Naive thymus-derived CD4-positive, alpha-beta T cell (primary cell): ENCODE measurements around the gene ABCF1. TPM values are rescaled to one million over a fixed set of nuclear protein-coding genes. Genes with fewer than 3 reads are reported as not detected.

Experiments used
- ATAC-seq: fragments of 150-1000 bp; cut with Tn5 transposase; 2 replicates; pipeline ENCODE4 v1.10.0; 2021; ENCODE audit warnings: mild to moderate bottlenecking, moderate library complexity
- CTCF ChIA-PET: fragments of 350-600 bp; sonication (Branson Sonifier 250); formaldehyde crosslinking; loops from one replicate; lab custom pipeline; 2021; ENCODE audit warnings: antibody characterized with exemption; lab: Charles Lee
- POLR2A ChIA-PET: fragments of 350-600 bp; sonication (Branson Sonifier 250); formaldehyde crosslinking; loops from one replicate; lab custom pipeline; 2021; ENCODE audit warnings: antibody characterized with exemption, inconsistent platforms; lab: Charles Lee
- DNase-seq, 9 donors: peaks; one replicate each; pipeline versions ENCODE4 v3.0.0 to v3.0.0-alpha.2; 2020 to 2022; ENCODE audit warnings: mixed read lengths in 1 of 9
- H3K27ac ChIP-seq: one replicate; pipeline ENCODE4 v1.7.0; 2013; ENCODE audit warnings: mild to moderate bottlenecking, low read depth, low read length, moderate library complexity
- H3K27me3 ChIP-seq, 2 donors: one replicate each; pipeline ENCODE4 v1.7.0; 2013; ENCODE audit warnings: low read length in 2 of 2, mild to moderate bottlenecking in 2 of 2, moderate library complexity in 2 of 2; ENCODE audit not compliant: control insufficient read depth in 2 of 2, insufficient read depth in 2 of 2
- H3K36me3 ChIP-seq, 3 experiments: 1 replicate in 2 of 3; 2 replicates in 1 of 3; pipeline ENCODE4 v1.7.0; 2013; ENCODE audit warnings: low read length in 3 of 3, mild to moderate bottlenecking in 3 of 3, moderate library complexity in 1 of 3; ENCODE audit not compliant: insufficient read depth in 3 of 3, control insufficient read depth in 2 of 3
- H3K4me1 ChIP-seq, 2 donors: one replicate each; pipeline ENCODE4 v1.7.0; 2013; ENCODE audit warnings: low read length in 2 of 2, mild to moderate bottlenecking in 2 of 2, moderate library complexity in 1 of 2; ENCODE audit not compliant: control insufficient read depth in 2 of 2, insufficient read depth in 2 of 2
- H3K4me3 ChIP-seq: 2 replicates; pipeline ENCODE4 v1.7.0; 2013; ENCODE audit warnings: mild to moderate bottlenecking, low read length
- H3K9me3 ChIP-seq, 3 experiments: 1 replicate in 2 of 3; 2 replicates in 1 of 3; pipeline ENCODE4 v1.7.0; 2013; ENCODE audit warnings: low read length in 3 of 3; ENCODE audit not compliant: control insufficient read depth in 2 of 3
- H3K27ac Mint-ChIP-seq, 9 donors: one replicate each; pipeline ENCODE4 v1.8.0; 2020 to 2022; ENCODE audit warnings: mixed read lengths in 9 of 9, mild to moderate bottlenecking in 8 of 9, moderate library complexity in 5 of 9, inconsistent platforms in 2 of 9
- H3K27me3 Mint-ChIP-seq, 5 donors: one replicate each; pipeline ENCODE4 v1.8.0; 2021 to 2022; ENCODE audit warnings: mixed read lengths in 5 of 5, mild to moderate bottlenecking in 1 of 5
- H3K36me3 Mint-ChIP-seq, 5 donors: one replicate each; pipeline ENCODE4 v1.8.0; 2020 to 2022; ENCODE audit warnings: mixed read lengths in 5 of 5, mild to moderate bottlenecking in 3 of 5, inconsistent platforms in 1 of 5
- H3K4me1 Mint-ChIP-seq, 7 donors: one replicate each; pipeline ENCODE4 v1.8.0; 2020 to 2022; ENCODE audit warnings: mixed read lengths in 7 of 7, mild to moderate bottlenecking in 3 of 7, inconsistent platforms in 1 of 7
- H3K4me3 Mint-ChIP-seq, 10 donors: one replicate each; pipeline ENCODE4 v1.8.0; 2020 to 2022; ENCODE audit warnings: mild to moderate bottlenecking in 10 of 10, mixed read lengths in 10 of 10, moderate library complexity in 6 of 10, inconsistent platforms in 2 of 10
- H3K9me3 Mint-ChIP-seq, 11 donors: one replicate each; pipeline ENCODE4 v1.8.0; 2020 to 2022; ENCODE audit warnings: mixed read lengths in 11 of 11, mild to moderate bottlenecking in 4 of 11, inconsistent platforms in 1 of 11, moderate library complexity in 1 of 11
- intact Hi-C, 2 donors: fragments of 100-400 bp; cut with micrococcal nuclease; formaldehyde crosslinking; loops; one replicate each; pipeline ENCODE4 v1.15.1; 2023
- polyA plus RNA-seq, 2 donors: library from polyadenylated mRNA; unstranded; fragments of 300-500 nt; fragmentation: Illumina TruSeq; gene quantifications; one replicate each; pipeline ENCODE4 v1.2.3, GENCODE V29; 2021
- total RNA-seq, 6 experiments: library from RNA in 5 of 6; stranded (reverse) in 5 of 6; gene quantifications; 1 replicate in 5 of 6; 2 replicates in 1 of 6; pipeline ENCODE4 v1.2.3 and lab custom pipeline; 2021 to 2026

Gene ABCF1
- total and polyA plus RNA-seq, 7 experiments from 2014 or later, result 25.2 to 116 (median 73.8) TPM

GRCh38 chr6:30554962-30555815 lies 16.1 kb upstream of the ABCF1 start:
- H3K9me3 Mint-ChIP-seq, result peaks cover 0 to 5% (median 0%) of the 10 kb centered on the region in 11 donors

GRCh38 chr6:30555816-30556065 lies 15.5 kb upstream of the ABCF1 start:
- Histone ChIP-seq H3K4me1 (peaks cover 8 to 19% of the 10 kb centered on the region in 2 donors), H3K9me3 (no peaks in the 10 kb centered on the region), H3K4me3 (peak overlapping the region; percentile 97), H3K27ac (peak overlapping the region; percentile 97), H3K27me3 (no peaks in the 10 kb centered on the region), H3K36me3 (peaks cover 0 to 52% (median 0%) of the 10 kb centered on the region in 3 experiments)
- Mint-ChIP-seq H3K4me3 (peak overlapping the region; percentile 92 to 100 (median 98)), H3K4me1 (peaks cover 25 to 58% (median 45%) of the 10 kb centered on the region in 7 donors), H3K27me3 (no peaks in the 10 kb centered on the region), H3K27ac (peak overlapping the region; percentile 98 to 100 (median 99)), H3K9me3 (peaks cover 0 to 5% (median 0%) of the 10 kb centered on the region in 11 donors), H3K36me3 (peaks cover 4 to 30% (median 14%) of the 10 kb centered on the region in 5 donors)
- peak in 1 of 9 donors; percentile 28 for DNase-seq
- POLR2A ChIA-PET, result interaction anchor here (0.6 to 7.0 kb wide), 11 partner anchors 12 to 123 kb away, joined by 3 to 108 read pairs (median 5); partner anchors contain the start of genes ABCF1, MRPS18B and PPP1R10
- intact Hi-C loops, result loop anchor here (1.0 to 5.0 kb wide), 18 partner anchors 11 to 1067 kb away; partner anchors contain the start of genes ABCF1 (in 2 of the 2), HLA-E (in 2 of the 2), MRPS18B (in 2 of the 2) and PPP1R10 (in 2 of the 2)
- CTCF ChIA-PET, result interaction anchor here (0.6 to 5.1 kb wide), 3 partner anchors 13 to 82 kb away, joined by 3 to 41 read pairs (median 4); no protein-coding TSS in a partner anchor
- no peak for ATAC-seq

More at GRCh38 chr6:30554962-30555815, 16.1 kb upstream of the ABCF1 start:
- peak overlapping the region; percentile 97 for H3K4me3 ChIP-seq
- peak overlapping the region; percentile 98 to 100 (median 99) for H3K27ac Mint-ChIP-seq
- no peaks in the 10 kb centered on the region for H3K27me3 Mint-ChIP-seq
- peaks cover 0 to 58% (median 0%) of the 10 kb centered on the region in 3 experiments for H3K36me3 ChIP-seq
- H3K9me3 ChIP-seq, result no peaks in the 10 kb centered on the region
- CTCF ChIA-PET, result interaction anchor here (0.6 to 5.1 kb wide), 6 partner anchors 12 to 82 kb away, joined by 3 to 41 read pairs (median 4); no protein-coding TSS in a partner anchor
- H3K4me3 Mint-ChIP-seq, result peak overlapping the region; percentile 92 to 100 (median 98)
- peaks cover 5 to 35% (median 20%) of the 10 kb centered on the region in 5 donors for H3K36me3 Mint-ChIP-seq
- ATAC-seq (no peak), DNase-seq (peak in 2 of 9 donors; percentile 13 to 16)
- POLR2A ChIA-PET, result interaction anchor here (0.6 to 7.0 kb wide), 14 partner anchors 11 to 124 kb away, joined by 3 to 108 read pairs (median 5); partner anchors contain the start of genes ABCF1, MRPS18B and PPP1R10
- H3K27me3 ChIP-seq, result no peaks in the 10 kb centered on the region
- peaks cover 23 to 56% (median 45%) of the 10 kb centered on the region in 7 donors for H3K4me1 Mint-ChIP-seq
- H3K27ac ChIP-seq, result peak overlapping the region; percentile 97
- intact Hi-C loops, result loop anchor here (5.0 kb wide), 3 partner anchors 343 to 1067 kb away; partner anchors contain the start of genes GTF2H4 (in 1 of the 2), PRRC2A (in 1 of the 2) and TRIM26 (in 1 of the 2)
- peaks cover 8 to 19% of the 10 kb centered on the region in 2 donors for H3K4me1 ChIP-seq

GRCh38 chr6:30556066-30556905 lies 15.0 kb upstream of the ABCF1 start, which contains the start of gene GNL1:
Gene GNL1 (minus strand): TSS chr6:30556489. CDS start chr6:30556203, 286 bp downstream.
- intact Hi-C loops, result loop anchor here (1.0 to 5.0 kb wide), 18 partner anchors 12 to 1066 kb away; partner anchors contain the start of genes ABCF1 (in 2 of the 2), HLA-E (in 2 of the 2), MRPS18B (in 2 of the 2) and PPP1R10 (in 2 of the 2)
- Mint-ChIP-seq H3K9me3 (peaks cover 0 to 5% (median 0%) of the 10 kb centered on the region in 11 donors), H3K27ac (peak within 1 kb of the TSS; percentile 98 to 100 (median 99)), H3K36me3 (peaks cover 4 to 25% (median 11%) of the 10 kb centered on the region in 5 donors), H3K4me3 (peak within 1 kb of the TSS; percentile 92 to 100 (median 98)), H3K27me3 (no peaks in the 10 kb centered on the region), H3K4me1 (peaks cover 25 to 58% (median 45%) of the 10 kb centered on the region in 7 donors)
- peak; percentile 95 to 99 (median 99) for DNase-seq
- no peaks in the 10 kb centered on the region for H3K27me3 ChIP-seq
- H3K27ac ChIP-seq, result peak within 1 kb of the TSS; percentile 97
- no peaks in the 10 kb centered on the region for H3K9me3 ChIP-seq
- peak within 1 kb of the TSS; percentile 97 for H3K4me3 ChIP-seq
- peak; percentile 94 for ATAC-seq
- POLR2A ChIA-PET, result interaction anchor here (0.9 to 7.0 kb wide), 20 partner anchors 8 to 126 kb away, joined by 3 to 108 read pairs (median 4); partner anchors contain the start of genes ABCF1, MRPS18B and PPP1R10
- H3K36me3 ChIP-seq, result peaks cover 0 to 47% (median 0%) of the 10 kb centered on the region in 3 experiments
- CTCF ChIA-PET, result interaction anchor here (0.5 to 5.1 kb wide), 6 partner anchors 10 to 97 kb away, joined by 3 to 41 read pairs (median 4); no protein-coding TSS in a partner anchor
- H3K4me1 ChIP-seq, result peaks cover 8 to 19% of the 10 kb centered on the region in 2 donors

- POLR2A ChIA-PET, result interaction anchor here (0.6 to 7.0 kb wide), 20 partner anchors 9 to 231 kb away, joined by 3 to 108 read pairs (median 4); partner anchors contain the start of genes ABCF1, MRPS18B, PPP1R10 and TRIM39
- Mint-ChIP-seq H3K4me1 (peaks cover 25 to 59% (median 45%) of the 10 kb centered on the region in 7 donors), H3K9me3 (peaks cover 0 to 5% (median 0%) of the 10 kb centered on the region in 11 donors), H3K27me3 (no peaks in the 10 kb centered on the region), H3K27ac (peak within 1 kb of the TSS; percentile 98 to 100 (median 99)), H3K36me3 (peaks cover 4 to 22% (median 11%) of the 10 kb centered on the region in 5 donors), H3K4me3 (peak within 1 kb of the TSS; percentile 92 to 100 (median 98))
- Histone ChIP-seq H3K27me3 (no peaks in the 10 kb centered on the region), H3K27ac (peak within 1 kb of the TSS; percentile 97), H3K36me3 (peaks cover 0 to 41% (median 0%) of the 10 kb centered on the region in 3 experiments), H3K9me3 (no peaks in the 10 kb centered on the region), H3K4me1 (peaks cover 8 to 19% of the 10 kb centered on the region in 2 donors), H3K4me3 (peak within 1 kb of the TSS; percentile 97)
- ATAC-seq (peak; percentile 69), DNase-seq (peak in 7 of 9 donors; percentile 51 to 95 (median 68))
- CTCF ChIA-PET, result interaction anchor here (0.5 to 5.1 kb wide), 12 partner anchors 9 to 96 kb away, joined by 3 to 41 read pairs (median 4); partner anchors contain the start of gene ABCF1
- intact Hi-C loops, result loop anchor here (1.0 to 5.0 kb wide), 18 partner anchors 13 to 1065 kb away; partner anchors contain the start of genes ABCF1 (in 2 of the 2), HLA-E (in 2 of the 2), MRPS18B (in 2 of the 2) and PPP1R10 (in 2 of the 2)
Observed at GRCh38 chr6:30556906-30557682, 14.1 kb upstream of the ABCF1 start, which contains the start of gene PRR3. Gene PRR3 (plus strand): TSS chr6:30557295. CDS start chr6:30557345, 50 bp downstream.

GRCh38 chr6:30557683-30557981 lies 13.6 kb upstream of the ABCF1 start:
- POLR2A ChIA-PET, result interaction anchor here (0.6 to 7.0 kb wide), 17 partner anchors 9 to 232 kb away, joined by 3 to 108 read pairs (median 4); partner anchors contain the start of genes ABCF1, MRPS18B, PPP1R10 and TRIM39
- H3K27me3 Mint-ChIP-seq, result no peaks in the 10 kb centered on the region
- peaks cover 0 to 41% (median 0%) of the 10 kb centered on the region in 3 experiments for H3K36me3 ChIP-seq
- peaks cover 5 to 22% (median 10%) of the 10 kb centered on the region in 5 donors for H3K36me3 Mint-ChIP-seq
- peak overlapping the region; percentile 97 for H3K27ac ChIP-seq
- H3K4me1 ChIP-seq, result peaks cover 8 to 19% of the 10 kb centered on the region in 2 donors
- H3K4me3 Mint-ChIP-seq, result peak overlapping the region; percentile 92 to 100 (median 98)
- H3K4me1 Mint-ChIP-seq, result peaks cover 25 to 64% (median 50%) of the 10 kb centered on the region in 7 donors
- no peak for ATAC-seq
- H3K9me3 ChIP-seq, result no peaks in the 10 kb centered on the region
- CTCF ChIA-PET, result interaction anchor here (0.6 to 5.1 kb wide), 9 partner anchors 9 to 83 kb away, joined by 3 to 41 read pairs (median 3); partner anchors contain the start of gene ABCF1
- peak overlapping the region; percentile 97 for H3K4me3 ChIP-seq
- DNase-seq, result no peak
- H3K9me3 Mint-ChIP-seq, result peaks cover 0 to 5% (median 0%) of the 10 kb centered on the region in 11 donors
- intact Hi-C loops, result loop anchor here (2.0 to 5.0 kb wide), 6 partner anchors 125 to 1065 kb away; partner anchors contain the start of genes TRIM39 (in 2 of the 2), GTF2H4 (in 1 of the 2), PPP1R11 (in 1 of the 2) and PRRC2A (in 1 of the 2)
- peak overlapping the region; percentile 98 to 100 (median 99) for H3K27ac Mint-ChIP-seq
- H3K27me3 ChIP-seq, result no peaks in the 10 kb centered on the region
